NCI-H524 (cell line): ENCODE measurements around the gene EPC1.
"Not testable (repeated sequence)": the region's sequence is repeated elsewhere in the genome, so short reads cannot be mapped to it uniquely, and the experiment has no call there.

Experiments
- DNase-seq, 2 experiments: peaks; one replicate each; lab custom pipeline; 2025; lab: John Stamatoyannopoulos, UW

The EPC1 gene

DNA sequence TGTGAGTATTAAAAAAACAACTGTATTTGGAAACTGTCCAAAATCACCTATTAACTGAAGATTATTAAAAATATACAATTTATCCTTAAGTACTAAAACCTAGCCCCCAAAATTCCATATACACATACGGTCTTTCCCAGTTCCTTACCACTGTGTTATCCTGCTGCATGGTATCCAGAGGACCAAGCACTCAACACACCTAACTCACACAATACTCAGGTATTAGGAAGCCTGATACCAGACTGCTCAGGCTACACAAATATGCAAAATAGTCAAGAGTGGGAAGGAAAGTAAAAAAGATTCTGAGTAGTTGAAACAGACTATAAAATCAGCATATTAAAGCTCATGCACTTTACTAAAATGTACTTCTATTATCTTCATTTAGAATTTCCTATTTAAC, 67.2 kb downstream of the EPC1 start:
- no peak for DNase-seq

DNA sequence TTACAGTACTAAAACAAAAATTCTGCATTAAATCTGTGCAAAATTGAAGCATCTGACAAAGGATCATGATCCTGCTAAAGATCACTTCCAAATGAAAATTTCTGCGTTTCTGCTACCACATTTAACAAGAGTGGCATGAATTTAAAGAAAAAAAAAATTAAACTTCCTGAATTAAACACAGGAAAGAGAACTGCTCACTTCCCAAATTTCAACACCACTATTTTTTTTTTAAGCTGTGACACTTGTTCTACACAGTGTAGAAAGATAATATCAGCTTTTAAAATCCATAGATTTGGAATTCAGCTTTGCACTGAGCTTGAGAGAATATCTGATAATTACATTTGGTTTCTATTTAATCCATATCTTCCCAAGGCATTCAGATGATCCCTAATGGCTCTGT, 73.6 kb downstream of the EPC1 start:
- no peak for DNase-seq

DNA sequence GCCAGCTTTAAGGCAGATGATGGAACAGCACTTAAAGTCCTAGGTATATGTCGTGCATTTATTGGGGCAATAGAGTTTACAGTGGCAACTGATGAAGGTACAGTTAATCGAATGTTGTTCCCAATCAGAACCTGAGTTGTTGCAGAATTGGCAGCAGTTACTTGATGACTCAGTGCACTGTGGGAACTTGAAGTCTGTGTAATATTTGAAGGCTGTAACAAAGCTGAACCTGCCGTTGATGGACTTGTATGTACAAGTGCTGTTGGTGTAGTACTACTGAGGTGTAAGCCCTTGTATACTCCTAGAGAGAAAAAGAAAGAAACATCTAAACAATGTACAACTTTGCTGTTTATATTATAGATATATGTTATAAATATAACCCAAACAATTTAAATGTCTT, 75.3 kb downstream of the EPC1 start:
- no peak for DNase-seq

DNA sequence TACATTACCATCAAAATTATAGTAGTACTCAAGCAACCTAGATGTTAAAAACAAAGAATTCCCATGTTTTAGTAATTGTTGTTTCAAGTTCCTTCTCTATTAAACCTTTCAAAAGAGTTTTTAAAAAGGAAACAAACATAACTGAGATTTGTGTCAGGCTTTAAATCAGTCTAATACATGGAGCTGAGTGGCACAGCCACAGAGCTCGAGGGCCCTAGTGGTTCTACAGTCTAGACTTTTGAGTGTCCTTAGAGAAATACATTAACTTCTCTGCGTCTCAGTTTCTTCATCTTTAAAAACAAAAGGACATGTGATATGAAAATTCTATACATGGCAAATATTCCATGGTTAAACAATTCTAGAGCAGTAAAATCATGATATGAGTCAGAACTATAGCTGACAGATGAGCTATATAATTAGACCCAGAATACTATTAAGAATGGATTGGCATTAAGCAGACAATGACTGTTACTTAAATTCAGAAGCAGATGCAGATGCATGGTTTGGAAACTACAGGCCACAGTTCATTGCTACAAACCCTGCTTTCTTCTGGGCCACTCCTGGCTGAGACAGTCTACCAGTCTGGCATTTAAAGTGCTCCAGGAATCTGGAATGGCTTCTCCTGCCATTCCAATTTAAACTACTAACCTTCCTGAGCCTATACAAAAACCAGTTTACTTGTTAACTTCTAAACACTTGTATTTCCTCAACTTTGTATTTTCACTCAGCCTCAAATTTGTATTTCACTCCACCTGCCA, 77.4 kb downstream of the EPC1 start:
- no peak for DNase-seq

DNA sequence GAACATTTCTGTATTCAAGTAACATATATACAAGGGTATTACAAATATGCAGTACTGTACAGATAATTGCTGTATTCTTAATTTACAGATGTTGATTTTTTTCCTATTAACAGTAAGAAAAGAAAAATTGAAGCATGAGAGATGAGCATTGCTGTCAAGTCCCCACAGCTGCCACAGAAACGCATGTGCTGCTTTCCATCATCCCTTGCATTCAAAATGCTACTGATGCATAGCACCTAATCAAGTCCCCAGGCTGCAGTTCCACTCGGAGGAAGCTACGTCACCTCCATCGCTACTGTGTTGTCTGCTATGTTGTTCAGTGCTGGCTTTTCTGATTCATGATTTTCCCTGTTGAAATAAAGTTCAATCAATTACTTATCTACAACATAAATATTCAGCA, 78.2 kb downstream of the EPC1 start:
- DNase-seq: no peak

DNA sequence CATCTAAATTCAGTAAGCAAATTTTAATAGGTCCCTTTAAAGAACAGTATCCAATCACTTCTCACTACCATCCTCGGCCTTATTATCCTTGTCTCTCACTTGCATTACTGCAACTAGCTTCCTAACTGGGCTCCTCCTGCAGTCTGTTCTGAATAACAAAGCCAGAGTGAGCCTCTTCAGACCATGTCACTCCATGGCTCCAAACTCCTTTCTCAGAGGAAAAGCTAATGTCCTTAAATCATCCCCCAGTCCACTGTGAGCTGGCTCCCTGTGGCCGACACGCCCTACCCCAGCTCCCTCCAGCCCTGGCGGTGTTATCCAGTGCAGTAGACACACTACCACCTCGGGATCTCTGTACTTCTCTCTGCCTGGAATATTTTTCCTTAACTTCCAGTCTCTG, 80.0 kb downstream of the EPC1 start:
- no peak for DNase-seq

DNA sequence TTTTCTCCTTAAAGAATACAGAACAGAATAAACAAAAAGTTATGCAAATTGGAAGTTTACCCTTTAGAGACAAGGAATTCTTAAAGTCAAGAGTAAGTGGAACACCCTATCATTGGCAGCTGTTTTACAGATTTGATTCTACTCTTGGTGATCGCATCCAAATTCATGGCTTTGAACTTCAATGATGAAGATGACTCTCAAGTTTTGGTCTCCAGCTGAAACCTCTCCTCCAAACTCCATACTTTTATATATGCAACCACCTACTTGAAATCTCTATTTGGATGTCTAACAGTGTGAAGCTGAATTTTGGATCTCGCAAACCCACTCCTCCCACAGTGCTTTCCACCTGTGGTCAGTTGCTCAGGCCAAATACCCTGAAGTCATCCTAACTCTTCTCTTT, 80.4 kb downstream of the EPC1 start:
- DNase-seq: no peak

DNA sequence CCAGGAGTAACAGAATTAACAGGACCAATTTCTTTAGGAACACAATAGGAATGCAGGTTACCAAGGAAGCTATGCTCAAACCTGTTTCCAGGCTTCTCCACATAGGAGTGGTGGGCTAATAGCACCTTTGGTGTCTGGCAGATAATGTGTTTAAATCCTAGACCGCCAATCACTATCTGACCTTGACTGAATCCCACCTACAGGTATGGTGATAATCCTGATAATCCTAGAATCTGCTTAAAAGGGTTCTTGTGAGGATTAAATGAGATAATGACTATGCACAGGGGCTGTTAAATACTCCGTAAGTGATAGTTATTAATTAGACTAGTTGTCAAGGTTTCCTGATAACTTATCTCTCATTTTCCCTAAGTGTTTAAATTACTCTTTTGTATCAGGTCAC, 81.2 kb downstream of the EPC1 start:
- peak in 1 of 2 experiments; percentile 20 for DNase-seq

DNA sequence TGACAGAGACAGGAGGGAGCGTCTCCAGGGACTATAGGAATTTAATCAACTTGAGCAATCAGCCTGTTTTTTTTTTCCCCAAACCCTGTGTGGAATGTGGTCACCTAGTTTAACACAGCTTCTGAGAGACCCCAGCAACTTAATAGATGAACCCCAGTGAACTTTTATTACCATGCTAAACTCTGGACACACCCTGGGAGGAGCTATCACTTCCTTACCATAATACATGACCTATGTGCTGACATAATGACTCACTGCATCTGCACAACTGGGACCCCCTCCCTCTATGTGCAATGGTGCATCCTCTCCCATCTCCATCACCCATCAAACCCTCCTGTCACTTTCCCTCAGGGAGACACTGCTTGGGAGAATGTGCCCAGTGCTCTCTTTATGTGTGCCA, 83.7 kb downstream of the EPC1 start:
- DNase-seq: no peak

DNA sequence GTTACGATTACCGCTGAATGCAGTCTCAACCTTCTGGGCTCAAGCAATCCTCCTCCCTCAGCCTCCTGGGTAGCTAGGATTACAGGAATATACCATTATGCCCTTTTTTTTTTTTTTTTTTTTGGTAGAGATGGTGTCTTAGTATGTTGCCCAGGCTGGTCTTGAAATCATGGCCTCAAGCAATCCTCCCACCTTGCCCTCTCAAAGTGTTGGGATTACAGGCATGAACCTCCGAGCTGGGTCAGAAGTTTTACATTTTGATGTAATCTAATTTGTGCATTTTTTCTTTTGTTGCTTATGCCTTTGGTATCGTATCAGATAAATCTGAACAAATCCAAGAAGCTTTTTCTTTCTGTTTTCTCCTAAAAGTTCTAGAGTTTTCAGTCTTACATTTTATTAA, 87.4 kb downstream of the EPC1 start:
- DNase-seq: no peak

DNA sequence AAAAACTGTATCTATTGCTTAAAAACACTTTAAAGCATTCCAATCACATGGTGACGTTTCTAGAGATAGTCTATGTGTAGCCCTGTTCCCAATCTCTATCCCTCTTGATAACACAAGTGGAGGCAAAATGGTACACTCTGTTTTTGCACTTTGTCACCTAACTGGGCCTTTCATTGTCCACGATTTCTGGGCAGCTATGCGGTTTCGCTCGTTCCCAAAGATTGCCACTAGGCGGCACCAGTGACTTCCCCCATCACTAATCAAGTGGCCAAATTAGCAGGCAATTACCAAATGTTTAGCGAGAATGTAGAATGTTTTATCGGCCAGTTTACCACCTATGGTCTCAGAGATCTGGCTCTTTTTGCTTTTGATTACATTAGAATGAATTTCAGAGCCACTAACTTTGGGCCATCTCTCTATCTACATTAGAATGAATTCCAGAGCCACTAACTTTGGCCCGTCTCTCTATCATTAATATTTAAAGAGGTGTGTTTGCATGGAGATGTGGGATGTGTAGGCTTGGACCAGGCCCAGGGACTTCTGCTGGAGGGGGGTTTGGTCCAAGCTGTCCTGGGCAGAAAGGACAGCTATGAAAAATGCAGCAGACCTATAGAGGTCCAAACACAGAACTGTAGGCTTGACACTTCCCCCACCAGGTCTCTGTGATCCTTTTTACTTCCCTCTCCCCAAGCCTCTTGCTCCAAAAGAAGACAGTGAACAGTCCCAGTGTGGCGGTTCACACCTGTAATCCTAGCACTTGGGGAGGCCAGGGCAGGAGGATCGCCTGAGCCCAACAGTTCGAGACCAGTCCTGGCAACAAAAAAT, 90.1 kb downstream of the EPC1 start:
- peak in 1 of 2 experiments; percentile 18 for DNase-seq

DNA sequence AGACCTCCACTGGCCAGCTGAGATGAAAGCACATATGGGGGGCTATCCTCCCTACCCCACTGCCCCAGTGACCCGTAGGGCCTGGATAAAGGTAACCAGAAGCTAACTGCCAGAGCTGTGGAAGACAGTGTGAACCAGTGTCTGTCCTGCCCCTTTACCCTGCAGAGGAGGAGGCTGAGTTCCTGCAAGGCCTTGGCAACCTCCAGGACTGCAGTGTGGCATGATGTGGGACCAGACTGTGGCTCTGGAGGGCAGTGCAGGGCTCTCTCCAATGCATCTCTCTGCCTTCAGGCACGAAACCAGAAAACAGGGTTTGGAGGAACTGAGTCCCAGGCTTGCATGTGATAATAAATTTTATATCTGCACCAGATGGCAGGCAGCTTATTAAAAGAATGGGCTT, 93.1 kb downstream of the EPC1 start:
- no peak for DNase-seq

DNA sequence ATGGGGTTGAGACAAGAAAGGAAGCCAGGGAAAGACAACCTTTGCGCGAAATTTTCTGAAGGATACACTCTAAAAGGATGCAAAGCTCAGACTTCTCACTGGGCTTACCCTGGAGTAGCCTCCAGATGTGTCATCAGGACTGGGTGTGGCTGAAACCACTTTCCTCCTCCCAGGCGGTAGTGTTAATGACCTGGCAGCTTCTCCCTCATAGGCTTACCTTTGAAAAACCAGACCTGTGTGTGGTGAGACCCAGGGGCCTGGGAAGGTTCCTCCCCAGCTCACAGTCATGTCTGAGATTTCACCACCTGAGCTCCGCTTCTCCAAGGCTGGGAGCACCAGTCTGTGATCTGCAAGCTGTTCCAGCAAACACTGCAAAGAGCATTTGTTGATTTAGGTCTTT, 93.7 kb downstream of the EPC1 start:
- no peak for DNase-seq

DNA sequence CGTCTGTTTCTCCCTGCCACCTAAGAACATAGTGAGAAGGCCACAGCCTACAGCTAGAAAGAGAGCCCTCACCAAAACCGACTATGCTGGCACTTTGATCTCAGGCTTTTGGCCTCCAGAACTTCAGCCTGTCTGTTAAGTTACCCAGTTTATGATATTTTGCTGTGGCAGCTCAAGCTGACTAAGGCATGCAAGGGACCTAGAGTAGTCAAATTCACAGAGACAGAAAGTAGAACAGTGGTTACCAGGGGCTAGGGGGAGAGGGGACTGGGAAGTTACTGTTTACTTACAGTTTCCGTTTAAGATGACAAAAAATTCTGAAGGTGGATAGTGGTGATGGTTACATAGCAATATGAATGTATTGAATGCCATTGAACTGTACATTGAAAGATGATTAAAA, 96.5 kb downstream of the EPC1 start:
- DNase-seq: not testable (repeated sequence)

DNA sequence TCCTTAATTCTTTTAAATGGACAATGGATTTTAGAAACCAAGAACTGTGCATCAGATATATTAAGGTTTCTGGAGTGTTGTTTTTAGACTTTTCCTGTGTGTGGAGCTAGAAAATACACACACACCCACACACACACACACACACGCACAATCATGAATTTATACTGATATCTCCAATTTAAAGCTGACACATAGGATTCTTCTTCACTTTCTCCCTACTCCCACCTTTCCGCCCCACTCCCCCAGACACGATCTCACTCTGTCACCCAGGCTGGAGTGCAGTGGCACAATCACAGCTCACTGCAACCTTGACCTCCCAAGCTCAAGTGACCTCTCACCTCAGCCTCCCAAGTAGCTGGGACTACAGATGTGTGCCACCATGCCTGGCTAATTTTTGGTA, 100.3 kb downstream of the EPC1 start:
- no peak for DNase-seq

DNA sequence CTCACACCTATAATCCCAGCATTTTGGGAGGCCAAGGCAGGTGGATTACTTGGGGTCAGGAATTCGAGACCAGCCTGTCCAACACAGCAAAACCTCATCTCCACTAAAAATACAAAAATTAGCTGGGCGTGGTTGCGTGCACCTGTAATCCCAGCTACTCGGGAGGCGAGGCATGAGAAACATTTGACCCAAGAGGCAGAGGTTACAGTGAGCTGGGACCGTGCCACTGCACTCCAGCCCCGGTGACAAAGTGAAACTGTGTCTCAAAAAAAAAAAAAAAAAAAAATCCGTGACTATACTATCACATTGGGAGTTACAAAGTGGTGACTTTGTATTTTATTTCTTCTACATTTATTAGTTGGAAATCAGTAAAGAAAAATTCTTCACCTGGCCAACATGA, 101.2 kb downstream of the EPC1 start:
- no peak for DNase-seq

DNA sequence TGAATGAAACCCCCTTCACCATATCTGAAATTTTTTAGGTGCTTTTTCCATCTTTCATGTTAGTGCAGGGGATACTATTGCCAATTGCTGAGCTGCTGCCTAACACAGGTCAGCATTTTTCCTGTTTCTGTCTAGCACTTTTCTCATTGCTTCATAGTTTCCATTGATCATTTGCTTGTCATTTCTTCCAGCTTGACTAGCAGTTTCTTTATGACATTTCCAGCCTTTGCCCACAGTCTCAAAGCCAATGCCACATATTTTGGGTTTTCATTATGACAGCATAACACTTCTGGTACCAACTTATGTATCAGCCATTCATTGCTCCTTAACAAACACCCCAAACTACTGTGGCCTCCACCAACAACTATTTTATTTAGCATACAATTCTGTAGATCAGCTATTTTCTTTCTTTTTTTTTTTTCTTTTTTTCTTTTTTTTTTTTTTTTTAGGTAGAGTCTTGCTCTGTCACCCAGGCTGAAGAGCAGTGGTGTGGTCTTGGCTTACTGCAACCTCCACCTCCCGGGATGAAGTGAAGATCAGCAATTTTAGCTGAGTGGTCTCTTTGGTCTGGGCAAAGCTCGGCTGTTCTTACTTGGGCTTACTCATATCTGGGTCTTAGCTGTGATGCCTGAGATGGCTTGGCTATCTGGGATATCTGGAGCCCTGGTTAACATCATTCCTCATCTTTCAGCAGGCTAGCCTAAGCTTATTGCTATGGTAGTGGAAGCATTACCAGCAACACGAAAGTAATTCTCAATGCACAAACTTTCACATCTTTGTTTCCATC, 102.3 kb downstream of the EPC1 start:
- DNase-seq: no peak

DNA sequence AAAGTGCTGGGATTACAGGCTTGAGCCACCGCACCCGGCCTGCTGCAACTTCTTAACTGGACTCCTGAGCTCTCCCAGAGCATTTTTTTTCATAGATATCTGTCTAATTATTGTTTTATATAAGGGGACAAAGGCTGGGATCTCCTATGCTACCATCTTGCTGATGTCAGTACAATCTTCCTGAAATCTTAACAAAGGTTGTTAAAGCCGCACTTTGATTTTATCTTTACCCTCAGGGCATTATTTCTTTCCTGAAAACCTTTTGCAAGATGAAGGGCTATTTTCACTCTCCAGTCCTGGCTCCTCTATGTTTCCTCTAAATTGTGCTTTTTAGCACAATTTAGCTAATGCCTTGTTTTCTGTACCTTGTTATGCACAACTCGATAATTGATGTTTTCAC, 102.9 kb downstream of the EPC1 start:
- DNase-seq: no peak

DNA sequence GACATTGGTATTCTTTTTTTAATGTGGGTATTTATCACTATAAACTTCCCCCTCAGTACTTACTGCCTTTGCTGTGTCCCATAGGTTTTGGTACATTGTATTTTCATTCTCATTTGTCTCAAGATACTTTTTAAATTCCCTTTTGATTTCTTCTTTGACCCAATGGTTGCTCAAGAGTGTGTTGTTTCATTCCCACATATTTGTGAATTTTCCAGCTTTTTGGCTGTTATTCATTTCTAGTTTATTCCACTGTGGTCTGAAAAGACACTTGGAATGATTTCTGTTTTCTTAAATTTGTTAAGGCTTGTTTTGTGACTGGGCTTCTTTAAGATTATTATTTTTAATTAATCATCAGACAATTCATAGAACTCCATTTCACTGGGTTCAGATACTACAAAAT, 105.0 kb downstream of the EPC1 start:
- DNase-seq: no peak

DNA sequence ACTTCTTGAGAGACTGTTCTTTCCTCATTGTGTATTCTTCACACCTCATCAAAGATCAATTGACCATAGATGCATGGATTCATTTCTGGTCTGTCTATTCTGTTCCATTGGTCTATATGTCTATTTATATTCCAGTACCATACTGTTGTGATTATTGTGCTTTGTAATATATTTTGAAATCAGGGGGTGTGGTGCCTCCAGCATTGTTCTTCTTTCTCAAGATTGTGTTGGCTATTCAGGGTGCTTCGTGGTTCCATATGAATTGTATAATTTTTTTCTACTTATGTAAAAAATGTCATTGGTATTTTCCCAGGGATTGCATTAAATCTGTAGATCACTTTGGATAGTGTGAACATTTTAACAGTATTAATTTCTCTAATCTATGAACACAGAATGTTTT, 106.5 kb downstream of the EPC1 start:
- DNase-seq: no peak

DNA sequence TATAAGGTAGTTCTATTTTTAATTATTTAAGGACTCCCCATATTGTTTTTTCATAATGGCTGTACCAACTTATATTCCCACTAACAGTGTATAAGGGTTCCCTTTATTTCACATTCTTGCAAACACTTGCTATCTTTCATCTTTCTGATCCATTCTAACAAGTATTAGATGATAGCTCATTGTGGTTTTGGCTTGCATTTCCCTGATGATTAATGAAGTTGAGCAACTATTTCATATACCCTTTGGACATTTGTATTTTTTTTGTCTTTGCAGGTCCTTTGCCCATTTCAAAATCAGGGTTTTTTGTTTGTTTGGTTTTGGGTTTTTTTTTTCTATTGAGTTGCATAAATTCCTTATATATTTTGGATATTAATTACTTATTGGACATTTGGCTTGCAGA, 107.2 kb downstream of the EPC1 start:
- no peak for DNase-seq

DNA sequence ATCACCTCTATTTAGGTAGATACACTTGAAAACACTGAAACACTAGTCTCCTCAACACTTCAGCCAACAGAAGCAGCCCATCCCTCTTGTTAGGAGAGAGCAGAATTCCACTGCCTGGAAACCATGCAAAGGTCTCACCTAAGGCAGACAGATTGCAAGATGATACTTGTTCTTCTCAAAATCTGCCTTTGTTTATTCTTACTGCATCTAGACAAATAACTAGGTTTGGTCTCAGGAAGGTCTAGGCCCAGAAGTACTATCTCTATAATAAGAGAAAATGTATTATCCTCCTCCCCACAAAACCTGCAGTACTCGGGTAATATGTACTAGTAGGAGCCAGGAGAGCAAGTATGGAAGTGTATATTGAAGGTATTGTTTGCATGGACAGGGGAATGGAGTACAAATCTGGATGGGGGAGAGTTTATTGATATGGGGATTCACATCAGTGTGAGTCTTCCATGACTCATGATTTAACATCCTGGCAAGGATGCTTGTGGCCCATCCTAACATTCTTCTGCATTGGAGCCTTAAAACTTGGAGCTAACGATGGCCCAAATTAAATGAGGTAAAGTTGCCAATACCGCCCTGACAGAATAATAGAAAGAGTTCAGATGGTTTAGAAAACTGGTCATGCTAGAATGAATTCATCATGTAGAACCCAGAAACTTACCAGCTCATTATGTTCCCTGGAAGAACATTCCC, 109.2 kb downstream of the EPC1 start:
- DNase-seq: no peak
